MM.1S (cell line): Measurements from ENCODE around the gene AK8.
"Not testable (repeated sequence)": the region's sequence is repeated elsewhere in the genome, so short reads cannot be mapped to it uniquely, and the experiment has no call there.

Experiments used
- DNase-seq: peaks from one replicate; pipeline ENCODE4 v3.0.0-alpha.2; 2015
- H2AFZ ChIP-seq: fragments of 300-600 bp; sonication (generic); 2 replicates; pipeline ENCODE4 v1.6.0; 2016; ENCODE audit warnings: antibody characterized with exemption, low read length
- H3F3A ChIP-seq: fragments of 300-600 bp; sonication (generic); 2 replicates; pipeline ENCODE4 v1.6.1; 2016; ENCODE audit warnings: mild to moderate bottlenecking, antibody characterized with exemption, low read length, moderate library complexity, mixed read lengths; ENCODE audit not compliant: insufficient read depth
- H3K27ac ChIP-seq: fragments of 300-600 bp; sonication (generic); 2 replicates; pipeline ENCODE4 v1.5.1; 2016; ENCODE audit warnings: mild to moderate bottlenecking, low read length
- H3K27me3 ChIP-seq: fragments of 300-600 bp; sonication (generic); replicated peaks from 2 replicates; pipeline ENCODE4 v1.6.0; 2016; ENCODE audit warnings: low read length; ENCODE audit not compliant: insufficient read depth
- H3K36me3 ChIP-seq: fragments of 300-600 bp; sonication (generic); replicated peaks from 2 replicates; pipeline ENCODE4 v1.6.1; 2016; ENCODE audit warnings: mild to moderate bottlenecking, low read length, mixed read lengths; ENCODE audit not compliant: insufficient read depth
- H3K4me1 ChIP-seq: fragments of 300-600 bp; sonication (generic); 2 replicates; pipeline ENCODE4 v1.6.1; 2016; ENCODE audit warnings: low read length, mixed read lengths
- H3K4me2 ChIP-seq: fragments of 300-600 bp; sonication (generic); 2 replicates; pipeline ENCODE4 v1.6.0; 2016; ENCODE audit warnings: low read depth, low read length
- H3K4me3 ChIP-seq: fragments of 300-600 bp; sonication (generic); 2 replicates; pipeline ENCODE4 v1.5.1; 2016; ENCODE audit warnings: low read length, mixed read lengths
- H3K79me2 ChIP-seq: fragments of 300-600 bp; sonication (generic); 2 replicates; pipeline ENCODE4 v1.6.1; 2016; ENCODE audit warnings: mixed run types, low read length, mixed read lengths
- H3K9ac ChIP-seq: fragments of 300-600 bp; sonication (generic); 2 replicates; pipeline ENCODE4 v1.6.1; 2016; ENCODE audit warnings: low read length, mixed read lengths
- H3K9me2 ChIP-seq: fragments of 300-600 bp; sonication (generic); replicated peaks from 2 replicates; pipeline ENCODE4 v1.6.1; 2016; ENCODE audit warnings: mild to moderate bottlenecking, low read length, mixed read lengths; ENCODE audit not compliant: insufficient read depth
- H3K9me3 ChIP-seq: fragments of 300-600 bp; sonication (generic); replicated peaks from 2 replicates; pipeline ENCODE4 v1.6.1; 2016; ENCODE audit warnings: mild to moderate bottlenecking, low read length, mixed read lengths; ENCODE audit not compliant: insufficient read depth
- H4K20me1 ChIP-seq: fragments of 300-600 bp; sonication (generic); 2 replicates; pipeline ENCODE4 v1.6.1; 2016; ENCODE audit warnings: mild to moderate bottlenecking, low read length, moderate library complexity, mixed read lengths; ENCODE audit not compliant: insufficient read depth
- CTCF ChIP-seq: fragments of 300-600 bp; sonication (generic); IDR thresholded peaks from 2 replicates; pipeline ENCODE4 v1.5.1; 2016; ENCODE audit warnings: antibody characterized with exemption, low read length, mixed read lengths
- EZH2 ChIP-seq: fragments of 300-600 bp; sonication (generic); optimal IDR thresholded peaks from 2 replicates; pipeline ENCODE3; 2017; ENCODE audit warnings: low read depth, mild to moderate bottlenecking, antibody characterized with exemption, low read length, mixed read lengths
- EZH2phosphoT487 ChIP-seq: fragments of 300-600 bp; sonication (generic); IDR thresholded peaks from 2 replicates; pipeline ENCODE4 v1.6.1; 2018; ENCODE audit warnings: antibody characterized with exemption, low read length

Gene AK8

GRCh38 chr9:132774886-132775285 lies 103.2 kb downstream of the AK8 start:
- Histone ChIP-seq H3K9me2 (no peaks in the 10 kb centered on the region), H3K4me2 (no peak overlapping the region), H4K20me1 (no peaks in the 10 kb centered on the region), H3K4me3 (no peak overlapping the region), H2AFZ (no peak overlapping the region), H3K27ac (no peak overlapping the region), H3K27me3 (peaks cover 73% of the 10 kb centered on the region), H3K79me2 (no peaks in the 10 kb centered on the region), H3K9ac (no peak overlapping the region), H3F3A (no peaks in the 10 kb centered on the region), H3K36me3 (no peaks in the 10 kb centered on the region), H3K4me1 (no peaks in the 10 kb centered on the region), H3K9me3 (no peaks in the 10 kb centered on the region)
- DNase-seq: no peak
- TF ChIP-seq CTCF: no peak
- TF ChIP-seq EZH2: no peak
- TF ChIP-seq EZH2phosphoT487: no peak

GRCh38 chr9:132773764-132774339 lies 104.2 kb downstream of the AK8 start:
- peaks cover 63% of the 10 kb centered on the region for H3K27me3 ChIP-seq
- H3K9ac ChIP-seq: no peak overlapping the region
- no peaks in the 10 kb centered on the region for H3K36me3 ChIP-seq
- no peak for DNase-seq
- H3K9me3 ChIP-seq: no peaks in the 10 kb centered on the region
- H3K4me3 ChIP-seq: no peak overlapping the region
- H3K4me1 ChIP-seq: no peaks in the 10 kb centered on the region
- no peaks in the 10 kb centered on the region for H4K20me1 ChIP-seq
- no peaks in the 10 kb centered on the region for H3K79me2 ChIP-seq
- no peak for TF ChIP-seq EZH2phosphoT487
- no peak for TF ChIP-seq CTCF
- no peak for TF ChIP-seq EZH2
- no peaks in the 10 kb centered on the region for H3F3A ChIP-seq
- no peak overlapping the region for H2AFZ ChIP-seq
- no peaks in the 10 kb centered on the region for H3K9me2 ChIP-seq
- H3K27ac ChIP-seq: no peak overlapping the region
- no peak overlapping the region for H3K4me2 ChIP-seq

GRCh38 chr9:132773093-132773492 lies 105.0 kb downstream of the AK8 start:
- no peaks in the 10 kb centered on the region for H4K20me1 ChIP-seq
- no peaks in the 10 kb centered on the region for H3K36me3 ChIP-seq
- TF ChIP-seq CTCF (no peak), EZH2phosphoT487 (no peak)
- no peaks in the 10 kb centered on the region for H3K4me1 ChIP-seq
- no peaks in the 10 kb centered on the region for H3K79me2 ChIP-seq
- H3K27me3 ChIP-seq: peaks cover 55% of the 10 kb centered on the region
- H3F3A ChIP-seq: no peaks in the 10 kb centered on the region
- no peak overlapping the region for H3K27ac ChIP-seq
- no peaks in the 10 kb centered on the region for H3K9me2 ChIP-seq
- no peak overlapping the region for H2AFZ ChIP-seq
- H3K9me3 ChIP-seq: no peaks in the 10 kb centered on the region
- H3K4me2 ChIP-seq: no peak overlapping the region
- H3K4me3 ChIP-seq: no peak overlapping the region
- DNase-seq: no peak
- no peak overlapping the region for H3K9ac ChIP-seq

- H4K20me1 ChIP-seq, DNase-seq, H3K79me2 ChIP-seq, H3K4me1 ChIP-seq, H3K9me2 ChIP-seq, H3K27ac ChIP-seq, H3K36me3 ChIP-seq, H3K9ac ChIP-seq, H3K4me3 ChIP-seq, H3K9me3 ChIP-seq, H3K4me2 ChIP-seq, H3F3A ChIP-seq, H2AFZ ChIP-seq: not testable (repeated sequence)
- peaks cover 54% of the 10 kb centered on the region for H3K27me3 ChIP-seq
These were observed 106.3 kb downstream of the AK8 start for GRCh38 chr9:132771752-132772151.
